ENCODE data around the gene MAD1L1. TPM values are rescaled to one million over a fixed set of nuclear protein-coding genes. Genes with fewer than 3 reads are reported as not detected.
"Not testable (repeated sequence)": the region's sequence is repeated elsewhere in the genome, so short reads cannot be mapped to it uniquely, and the experiment has no call there.

MAD1L1 gene
- total and polyA plus RNA-seq, 7 experiments from 2014 or later, result 112 to 314 (median 136) TPM

DNA sequence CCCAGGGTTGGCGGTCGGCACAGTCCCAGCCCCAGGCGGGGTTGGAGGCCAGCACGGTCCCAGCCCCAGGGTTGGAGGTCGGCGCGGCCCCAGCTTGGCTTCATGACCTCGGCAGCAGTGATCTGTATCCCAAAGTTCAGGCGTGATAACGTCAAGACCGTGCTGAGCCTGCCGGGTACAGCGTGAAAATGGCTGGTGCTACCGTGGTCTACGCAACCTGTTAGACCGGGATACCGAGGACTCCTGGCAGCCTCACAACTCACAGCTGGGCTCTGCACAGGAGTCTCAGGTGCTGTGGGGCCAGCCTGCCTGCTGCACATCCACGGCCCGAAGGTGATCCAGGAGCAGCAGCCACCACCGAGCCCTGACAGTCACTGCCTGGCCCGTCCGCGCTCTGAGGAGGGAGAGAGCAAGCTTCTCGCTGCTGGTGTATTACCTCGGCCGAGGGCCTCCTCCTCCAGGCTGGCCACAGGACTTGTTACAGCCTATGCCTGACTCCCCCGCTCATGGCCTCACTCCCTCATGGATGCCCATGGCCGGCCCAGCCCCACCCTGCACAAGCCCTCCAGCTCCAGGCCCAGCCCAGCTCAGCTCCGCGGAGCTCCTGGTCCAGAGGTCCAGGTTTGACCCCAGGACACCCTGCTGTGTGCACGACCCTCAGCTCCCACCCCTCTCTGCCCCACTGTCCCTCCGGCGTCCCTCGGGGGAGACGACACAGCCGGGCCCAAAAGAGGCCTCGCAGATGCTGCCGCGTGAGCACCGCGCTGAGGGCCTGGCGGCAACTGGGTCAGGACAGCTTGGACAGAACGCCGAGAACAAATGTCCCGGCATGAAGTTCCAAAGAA, 406.6 kb downstream of the MAD1L1 start:
- Mint-ChIP-seq H3K36me3 (peaks cover 9 to 23% (median 17%) of the 10 kb centered on the region in 5 donors), H3K4me1 (peaks cover 4 to 64% (median 44%) of the 10 kb centered on the region in 7 donors), H3K27ac (peak overlapping the region in 1 of 9 donors; percentile 38), H3K9me3 (peaks cover 0 to 9% (median 3%) of the 10 kb centered on the region in 11 donors), H3K27me3 (no peaks in the 10 kb centered on the region), H3K4me3 (peak overlapping the region in 1 of 10 donors; percentile 60)
- Histone ChIP-seq H3K36me3 (ENCODE audit: control insufficient read depth in 2 of 3, insufficient read depth in 3 of 3, low read length in 3 of 3) (no peaks in the 10 kb centered on the region), H3K9me3 (ENCODE audit: control insufficient read depth in 2 of 3, low read length in 3 of 3) (no peaks in the 10 kb centered on the region), H3K4me3 (ENCODE audit: low read length) (no peak overlapping the region), H3K4me1 (ENCODE audit: control insufficient read depth in 2 of 2, insufficient read depth in 2 of 2, low read length in 2 of 2) (peaks cover 0 to 9% of the 10 kb centered on the region in 2 donors), H3K27ac (ENCODE audit: low read depth, low read length) (no peak overlapping the region), H3K27me3 (ENCODE audit: control insufficient read depth in 2 of 2, insufficient read depth in 2 of 2, low read length in 2 of 2) (no peaks in the 10 kb centered on the region)
- intact Hi-C loops (cut with micrococcal nuclease), result no loop called here
- CTCF ChIA-PET, result no interaction called here
- POLR2A ChIA-PET, result no interaction called here
- no peak for DNase-seq
- ATAC-seq, result no peak

DNA sequence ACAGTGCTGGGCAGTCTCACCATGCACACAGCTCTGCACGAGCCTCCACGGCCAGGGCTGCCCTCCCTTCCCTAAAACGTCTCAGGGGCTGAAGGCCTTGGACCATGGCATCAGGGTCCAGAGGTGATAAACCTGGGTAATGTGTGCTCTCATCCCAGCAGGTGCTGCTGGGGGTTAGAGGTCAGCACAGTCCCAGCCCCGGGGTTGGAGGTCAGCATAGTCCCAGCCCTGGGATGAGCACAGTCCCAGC, 407.2 kb downstream of the MAD1L1 start:
- DNase-seq; H3K27me3 ChIP-seq (ENCODE audit: control insufficient read depth in 2 of 2, insufficient read depth in 2 of 2, low read length in 2 of 2); H3K9me3 ChIP-seq (ENCODE audit: control insufficient read depth in 2 of 3, low read length in 3 of 3); CTCF ChIA-PET; H3K4me3 ChIP-seq (ENCODE audit: low read length); intact Hi-C loops (cut with micrococcal nuclease); H3K9me3 Mint-ChIP-seq; ATAC-seq; H3K27me3 Mint-ChIP-seq; H3K27ac ChIP-seq (ENCODE audit: low read depth, low read length); H3K36me3 ChIP-seq (ENCODE audit: control insufficient read depth in 2 of 3, insufficient read depth in 3 of 3, low read length in 3 of 3); H3K27ac Mint-ChIP-seq; POLR2A ChIA-PET; H3K4me1 ChIP-seq (ENCODE audit: control insufficient read depth in 2 of 2, insufficient read depth in 2 of 2, low read length in 2 of 2): not testable (repeated sequence)
- Mint-ChIP-seq H3K36me3 (peaks cover 9 to 21% (median 16%) of the 10 kb centered on the region in 5 donors), H3K4me1 (peaks cover 4 to 67% (median 44%) of the 10 kb centered on the region in 7 donors), H3K4me3 (peak overlapping the region in 2 of 10 donors; percentile 60 to 81)

DNA sequence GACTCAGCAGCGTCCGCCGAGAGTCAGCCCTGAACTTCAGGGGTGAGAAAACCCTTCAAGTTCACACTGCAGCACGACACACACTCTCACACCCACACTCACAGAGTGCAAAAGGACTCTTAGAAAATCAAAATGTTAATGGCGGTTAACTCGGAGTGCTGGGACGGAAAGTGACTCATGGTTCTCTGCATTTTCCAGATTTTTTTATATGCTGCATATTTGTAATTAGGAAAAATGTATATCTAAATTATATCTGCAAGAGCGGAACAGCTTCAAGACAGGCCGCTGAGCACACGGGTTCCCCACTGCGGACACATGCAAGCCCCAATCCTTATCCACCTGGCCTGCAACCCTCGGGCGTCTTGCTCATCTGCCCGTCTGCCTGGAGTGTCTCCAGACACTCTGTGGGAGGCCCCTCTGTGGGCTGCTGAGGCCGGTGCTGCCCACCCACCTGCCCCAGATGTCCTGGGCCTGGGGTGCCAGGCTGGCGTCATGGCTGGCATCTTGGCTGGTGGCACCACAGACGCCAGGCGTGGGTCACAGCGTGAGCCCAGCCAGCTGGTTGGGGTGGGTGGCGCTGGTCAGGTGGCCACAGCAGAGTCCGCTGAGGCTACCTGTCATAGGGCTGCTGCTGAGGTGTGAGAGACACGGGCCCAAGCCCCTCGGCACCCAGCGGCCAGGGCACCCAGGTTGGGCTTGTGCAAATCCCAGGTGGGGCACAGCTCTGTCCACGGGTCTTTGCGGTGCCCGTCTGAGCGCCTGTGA, 407.7 kb downstream of the MAD1L1 start:
- H3K4me3 ChIP-seq (ENCODE audit: low read length); H3K27ac ChIP-seq (ENCODE audit: low read depth, low read length); H3K9me3 Mint-ChIP-seq; DNase-seq; H3K9me3 ChIP-seq (ENCODE audit: control insufficient read depth in 2 of 3, low read length in 3 of 3); intact Hi-C loops (cut with micrococcal nuclease); ATAC-seq; POLR2A ChIA-PET; H3K36me3 ChIP-seq (ENCODE audit: control insufficient read depth in 2 of 3, insufficient read depth in 3 of 3, low read length in 3 of 3); H3K27me3 Mint-ChIP-seq; CTCF ChIA-PET; H3K27me3 ChIP-seq (ENCODE audit: control insufficient read depth in 2 of 2, insufficient read depth in 2 of 2, low read length in 2 of 2): not testable (repeated sequence)
- peak overlapping the region in 7 of 9 donors; percentile 42 to 86 (median 71) for H3K27ac Mint-ChIP-seq
- peaks cover 6 to 68% (median 45%) of the 10 kb centered on the region in 7 donors for H3K4me1 Mint-ChIP-seq
- peaks cover 0 to 11% of the 10 kb centered on the region in 2 donors for H3K4me1 ChIP-seq (ENCODE audit: control insufficient read depth in 2 of 2, insufficient read depth in 2 of 2, low read length in 2 of 2)
- H3K4me3 Mint-ChIP-seq, result peak overlapping the region in 9 of 10 donors; percentile 27 to 81 (median 68)
- H3K36me3 Mint-ChIP-seq, result peaks cover 9 to 17% (median 13%) of the 10 kb centered on the region in 5 donors

DNA sequence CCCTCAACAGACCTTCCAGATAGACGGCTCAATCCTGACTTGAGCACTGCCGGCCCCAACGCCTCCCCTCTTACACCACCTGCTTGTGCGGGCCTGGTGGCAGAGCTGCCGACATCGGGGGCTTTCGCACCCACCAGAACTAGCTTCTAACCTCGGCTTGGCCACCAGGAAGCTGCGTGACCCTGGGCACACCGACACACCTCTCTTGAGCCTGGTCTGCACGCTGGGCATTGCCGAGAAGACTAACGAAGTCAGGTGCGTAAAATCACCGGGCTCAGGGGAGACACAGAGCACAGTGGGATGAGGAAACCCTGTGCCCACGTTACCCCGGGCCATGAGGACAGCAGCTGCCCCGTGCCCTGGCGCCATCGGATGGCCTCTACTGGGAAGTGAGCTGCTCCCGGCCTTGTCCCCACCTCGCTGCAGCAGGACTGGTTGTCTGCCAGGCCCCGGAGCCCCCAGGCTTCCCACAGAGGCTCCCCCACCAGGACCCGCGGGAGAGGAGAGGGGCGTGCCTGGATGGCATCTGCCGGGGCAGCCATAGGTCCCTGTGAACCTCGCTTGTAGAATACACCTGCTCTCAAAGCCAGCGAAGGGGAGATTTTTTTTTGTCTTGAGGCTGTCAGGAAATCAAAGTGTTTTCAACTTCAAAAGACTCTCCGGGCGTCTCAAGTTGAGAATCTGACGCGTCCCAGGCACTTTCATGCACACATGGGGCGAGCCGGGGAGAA, 408.4 kb downstream of the MAD1L1 start:
- DNase-seq, result peak in 7 of 9 donors; percentile 64 to 81 (median 75)
- H3K27me3 Mint-ChIP-seq; H3K27me3 ChIP-seq (ENCODE audit: control insufficient read depth in 2 of 2, insufficient read depth in 2 of 2, low read length in 2 of 2); H3K9me3 ChIP-seq (ENCODE audit: control insufficient read depth in 2 of 3, low read length in 3 of 3); POLR2A ChIA-PET; H3K9me3 Mint-ChIP-seq; intact Hi-C loops (cut with micrococcal nuclease); H3K4me3 ChIP-seq (ENCODE audit: low read length); CTCF ChIA-PET; H3K36me3 ChIP-seq (ENCODE audit: control insufficient read depth in 2 of 3, insufficient read depth in 3 of 3, low read length in 3 of 3): not testable (repeated sequence)
- Histone ChIP-seq H3K4me1 (ENCODE audit: control insufficient read depth in 2 of 2, insufficient read depth in 2 of 2, low read length in 2 of 2) (peaks cover 0 to 18% of the 10 kb centered on the region in 2 donors), H3K27ac (ENCODE audit: low read depth, low read length) (peak overlapping the region; percentile 41)
- Mint-ChIP-seq H3K4me1 (peaks cover 12 to 71% (median 47%) of the 10 kb centered on the region in 7 donors), H3K36me3 (peaks cover 5 to 12% (median 8%) of the 10 kb centered on the region in 5 donors), H3K4me3 (peak overlapping the region in 9 of 10 donors; percentile 27 to 81 (median 68)), H3K27ac (peak overlapping the region in 7 of 9 donors; percentile 42 to 86 (median 71))
- peak; percentile 84 for ATAC-seq

DNA sequence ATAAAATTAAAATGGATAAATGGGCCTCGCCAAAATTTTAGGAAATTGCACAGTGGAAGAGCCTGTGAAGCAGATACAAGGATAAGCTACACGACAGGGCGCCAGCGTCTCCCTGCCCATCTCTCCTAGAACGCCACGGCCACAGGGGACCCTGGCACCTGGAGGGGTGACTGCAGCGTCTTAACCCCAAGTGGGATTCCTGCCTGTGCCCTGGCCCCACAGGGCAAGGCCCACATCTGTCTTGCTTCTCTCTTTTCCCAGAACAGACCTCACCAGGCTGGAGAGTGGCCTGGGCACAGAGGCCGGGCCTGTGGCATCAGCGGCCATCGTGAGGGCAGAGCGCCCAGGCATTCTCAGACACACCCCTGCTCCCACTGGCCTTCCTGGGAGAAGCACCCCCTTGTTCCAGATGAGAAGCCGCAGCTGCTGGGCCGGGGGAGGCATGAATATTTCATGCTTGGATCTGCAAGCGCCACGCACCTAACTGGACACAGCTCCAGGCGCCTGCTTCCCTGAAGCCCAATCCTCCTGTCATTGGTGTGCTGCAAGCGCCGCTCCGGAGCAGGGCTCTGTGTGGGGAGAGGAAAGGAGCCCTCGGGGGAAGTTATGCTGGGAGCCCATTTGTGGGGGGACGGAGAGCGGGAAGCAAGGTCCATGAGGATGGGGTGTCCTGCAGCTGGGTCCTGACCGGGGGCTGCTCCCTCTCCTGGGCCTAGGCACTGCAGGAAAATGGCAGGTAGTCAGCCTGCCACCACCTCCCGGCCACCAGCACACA, 409.2 kb downstream of the MAD1L1 start:
- POLR2A ChIA-PET, result no interaction called here
- peaks cover 12 to 73% (median 48%) of the 10 kb centered on the region in 7 donors for H3K4me1 Mint-ChIP-seq
- ATAC-seq, result no peak

More for the DNA sequence above, 409.2 kb downstream of the MAD1L1 start:
- no peaks in the 10 kb centered on the region for H3K27me3 ChIP-seq (ENCODE audit: control insufficient read depth in 2 of 2, insufficient read depth in 2 of 2, low read length in 2 of 2)
- intact Hi-C loops (cut with micrococcal nuclease), result no loop called here
- Mint-ChIP-seq H3K27me3 (peaks cover 0 to 7% (median 0%) of the 10 kb centered on the region in 5 donors), H3K27ac (peak overlapping the region in 4 of 9 donors; percentile 22 to 68 (median 40)), H3K36me3 (peaks cover under 1 to 7% (median 1%) of the 10 kb centered on the region in 5 donors), H3K4me3 (peak overlapping the region in 3 of 10 donors; percentile 32 to 81 (median 70)), H3K9me3 (peaks cover 0 to 1% (median 0%) of the 10 kb centered on the region in 11 donors)
- no peak overlapping the region for H3K4me3 ChIP-seq (ENCODE audit: low read length)
- H3K9me3 ChIP-seq (ENCODE audit: control insufficient read depth in 2 of 3, low read length in 3 of 3), result no peaks in the 10 kb centered on the region
- CTCF ChIA-PET, result no interaction called here
- no peaks in the 10 kb centered on the region for H3K36me3 ChIP-seq (ENCODE audit: control insufficient read depth in 2 of 3, insufficient read depth in 3 of 3, low read length in 3 of 3)
- peaks cover 0 to 25% of the 10 kb centered on the region in 2 donors for H3K4me1 ChIP-seq (ENCODE audit: control insufficient read depth in 2 of 2, insufficient read depth in 2 of 2, low read length in 2 of 2)
- no peak for DNase-seq
- no peak overlapping the region for H3K27ac ChIP-seq (ENCODE audit: low read depth, low read length)
